Fibroblast of the conjunctiva (primary cell): ENCODE data around the gene E2F3.

Experiments used
- DNase-seq: peaks from one replicate; pipeline ENCODE4 v3.0.0-alpha.2; 2010; ENCODE audit warnings: low read depth

Gene E2F3

DNA sequence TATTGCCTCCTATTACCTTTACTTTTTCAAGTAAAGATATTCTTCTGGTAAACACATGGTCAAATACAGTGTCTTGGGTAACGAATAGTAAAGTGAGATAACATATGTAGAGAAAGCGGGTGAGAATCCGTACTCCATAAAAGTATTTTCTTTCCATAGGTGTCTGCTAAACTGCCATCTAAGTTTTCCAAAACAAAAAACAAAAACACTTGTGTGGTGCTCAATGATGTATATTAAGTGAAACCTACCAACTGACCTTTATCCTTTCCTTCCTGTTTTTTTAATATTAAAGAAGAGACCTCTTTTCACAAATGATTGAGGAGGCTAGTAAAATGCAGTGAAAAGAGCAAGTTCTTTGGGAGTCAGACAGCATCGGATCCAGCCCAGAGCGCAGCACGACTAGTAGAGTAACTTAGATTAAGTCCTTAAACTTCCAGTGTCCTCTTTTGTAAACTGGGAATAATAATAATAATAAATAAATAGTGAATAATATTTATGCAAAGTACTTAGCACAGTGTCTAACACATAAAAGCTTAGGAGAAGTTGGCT is 132.1 kb downstream of the E2F3 start:
- no peak for DNase-seq

DNA sequence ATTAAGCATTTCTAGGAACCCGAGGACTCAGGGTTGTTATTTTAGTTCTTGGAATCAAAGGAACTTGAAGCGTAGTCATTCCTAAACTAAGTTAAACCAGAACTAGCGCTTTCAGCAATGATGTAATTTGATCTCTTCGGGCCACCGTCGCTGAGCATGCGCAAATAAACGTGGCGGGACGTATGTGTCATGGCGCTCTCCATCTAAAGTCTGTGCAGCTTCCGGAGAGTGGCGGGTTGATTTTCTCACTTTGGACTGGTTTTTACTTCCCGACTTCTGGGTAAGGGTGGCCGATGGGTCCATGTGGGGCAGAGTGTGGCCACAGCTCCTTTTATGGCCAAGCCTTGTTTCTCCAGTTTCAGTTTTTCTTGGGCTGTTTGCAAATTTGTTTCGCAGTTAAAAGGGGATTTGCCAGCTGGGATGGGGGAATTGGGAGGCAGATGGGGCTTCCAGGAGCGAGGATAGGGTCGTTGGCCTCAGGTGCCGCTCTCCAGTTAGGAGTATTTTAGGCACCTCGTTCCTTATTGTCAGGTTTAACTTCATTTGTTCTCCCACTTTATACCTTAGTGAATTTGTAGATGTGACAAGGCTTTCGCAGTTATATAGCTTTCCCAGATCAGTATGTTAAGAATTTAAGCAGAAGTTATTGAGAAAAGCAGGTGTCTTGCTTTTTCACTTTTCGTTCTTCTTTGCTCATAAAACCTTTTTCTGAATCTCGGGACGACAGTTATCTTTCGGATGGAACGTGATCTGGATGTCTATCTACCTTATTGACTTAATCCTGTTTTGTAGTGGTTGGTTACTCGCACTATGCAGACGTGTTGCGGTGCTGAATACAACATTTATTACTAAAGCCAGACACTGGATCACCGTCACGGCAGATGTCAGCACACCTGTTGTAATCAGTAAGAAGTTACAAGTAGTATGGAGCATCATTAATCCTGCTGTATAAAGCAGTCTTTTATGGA is 132.9 kb downstream of the E2F3 start, which contains the start of gene CDKAL1:
TSS of gene CDKAL1 (plus strand) at position 163 of the 968 bp plus-strand sequence. CDS start 11,894 bp downstream, outside the sequence.
- peak; percentile 82 for DNase-seq

DNA sequence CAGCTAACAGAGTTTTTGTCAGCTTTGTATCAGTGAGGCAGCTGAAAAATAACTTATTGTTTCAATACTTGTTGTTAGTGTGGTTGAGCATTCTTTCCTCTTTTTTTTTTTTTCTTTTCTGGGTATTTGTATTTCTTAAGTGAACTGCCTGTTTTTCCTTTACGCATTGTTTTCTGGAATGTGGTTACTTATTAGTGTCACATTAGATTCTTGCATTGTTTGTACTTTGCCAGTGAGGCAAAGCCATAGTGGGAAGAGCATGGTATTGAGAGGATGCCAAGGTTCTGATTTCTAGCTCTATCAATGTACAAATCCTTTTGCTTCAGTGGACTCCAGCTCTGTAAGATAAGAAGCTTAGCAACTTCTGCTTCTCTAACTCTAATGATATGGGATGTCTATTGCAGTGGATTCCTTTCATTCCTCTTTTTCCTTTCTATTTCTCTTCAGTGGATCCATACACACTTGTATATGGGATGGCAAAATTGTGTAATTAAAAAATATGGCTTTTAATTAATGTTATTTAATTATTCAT is 136.5 kb downstream of the E2F3 start:
- DNase-seq = no peak

DNA sequence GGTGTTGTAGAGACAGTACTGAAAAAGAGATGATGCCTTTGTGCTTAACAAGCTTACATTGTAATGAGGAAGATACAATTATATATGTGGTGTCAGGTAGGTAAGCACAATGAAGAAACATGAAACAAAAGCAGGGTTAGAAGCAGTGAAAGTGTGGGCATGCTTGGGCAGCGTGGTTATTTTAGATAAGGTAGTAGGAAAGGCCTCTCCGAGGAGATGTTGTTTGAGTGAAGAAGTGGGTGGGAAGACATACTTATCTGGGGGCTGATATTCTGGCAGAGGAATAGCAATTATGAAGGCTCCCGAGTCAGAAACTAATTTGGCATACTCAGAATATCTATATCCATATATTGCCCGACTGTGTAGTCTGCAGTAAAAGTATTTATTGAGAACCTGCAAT is 137.2 kb downstream of the E2F3 start:
- DNase-seq = no peak

DNA sequence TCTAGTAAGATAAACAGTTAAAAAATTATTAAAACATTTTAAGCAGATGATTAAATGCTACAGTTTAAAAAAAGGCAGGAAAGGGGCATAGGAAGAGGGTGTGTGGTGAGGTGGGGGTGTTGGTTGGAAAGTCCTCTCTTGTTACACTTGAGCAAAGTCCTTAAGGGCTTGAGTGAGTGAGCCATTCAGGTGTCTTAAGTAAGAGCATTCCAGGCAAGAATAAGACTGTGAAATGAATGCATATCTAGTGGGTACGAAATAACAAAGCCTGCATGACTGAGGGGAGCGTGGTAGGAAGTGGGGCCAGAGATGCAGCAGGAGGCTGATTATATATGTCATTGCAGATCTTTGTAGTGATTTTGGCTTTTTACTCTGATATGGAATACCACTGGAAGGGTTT is 137.7 kb downstream of the E2F3 start:
- no peak for DNase-seq

DNA sequence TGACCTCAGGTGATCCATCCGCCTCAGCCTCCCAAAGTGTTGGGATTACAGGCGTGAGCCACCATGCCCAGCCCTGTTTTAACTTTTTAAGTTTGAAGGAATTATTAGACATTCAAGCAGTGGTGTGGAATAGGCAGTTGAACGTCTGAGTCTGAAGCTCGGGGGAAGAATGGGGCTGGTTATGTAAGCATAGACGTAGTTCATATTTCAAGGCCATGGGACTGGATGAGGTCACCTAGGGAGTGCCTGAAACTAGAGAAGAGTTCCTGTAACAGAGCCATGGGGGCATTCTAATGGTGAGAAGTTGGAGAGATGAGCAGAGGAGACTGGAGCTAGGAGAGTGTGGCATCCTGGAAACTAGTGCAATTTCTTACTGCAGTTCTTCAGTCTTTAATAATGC is 139.0 kb downstream of the E2F3 start:
- no peak for DNase-seq

DNA sequence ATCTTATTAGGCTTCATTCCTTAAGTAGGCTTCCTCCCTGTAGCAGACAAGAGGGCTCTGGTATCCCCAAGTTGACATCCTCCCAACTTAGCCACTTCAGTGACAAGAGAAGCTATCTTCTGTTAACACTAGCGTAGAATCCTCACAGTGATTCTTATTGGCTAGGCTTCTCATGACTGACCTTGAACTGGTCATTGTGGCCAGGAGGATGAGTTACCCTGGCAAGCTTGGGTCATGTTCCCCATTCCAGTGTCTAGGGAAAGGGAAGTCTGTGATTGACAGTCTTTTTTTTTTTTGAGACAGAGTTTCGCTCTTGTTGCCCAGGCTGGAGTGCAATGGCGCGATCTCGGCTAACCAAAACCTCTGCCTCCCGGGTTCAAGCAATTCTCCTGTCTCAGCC is 139.7 kb downstream of the E2F3 start:
- no peak for DNase-seq

DNA sequence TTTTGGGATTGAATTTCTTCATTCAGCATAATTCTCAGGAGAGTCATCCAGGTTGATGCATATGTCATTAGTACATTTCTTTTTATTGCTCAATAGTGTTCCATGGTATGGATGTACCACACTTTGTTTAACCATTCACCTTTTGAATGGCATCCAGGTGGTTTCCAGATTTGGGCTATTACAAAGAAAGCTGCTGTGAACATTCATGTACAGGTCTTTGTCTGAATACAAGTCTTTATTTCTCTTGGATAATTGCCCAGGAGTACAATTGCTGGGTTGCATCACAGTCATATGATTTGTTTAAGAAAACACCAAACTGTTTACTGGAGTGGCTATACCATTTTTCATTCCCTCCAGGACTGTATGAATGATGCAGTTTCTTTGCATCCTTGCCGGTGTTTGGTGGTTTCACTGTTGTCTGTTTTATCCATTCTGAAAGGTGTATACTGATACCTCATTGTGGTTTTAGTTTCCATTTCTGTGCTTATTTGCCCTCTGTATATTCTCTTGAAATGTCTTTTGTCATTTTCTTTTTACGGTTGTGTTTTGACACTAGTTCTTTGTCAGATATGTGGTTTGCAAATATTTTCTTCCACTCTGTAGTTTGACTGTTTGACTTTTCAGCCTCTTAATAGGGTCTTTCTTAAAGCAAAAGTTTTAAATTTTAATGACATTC is 141.4 kb downstream of the E2F3 start:
- DNase-seq = peak; percentile 50
